ENCODE data around the gene PFAS. TPM values are rescaled to one million over a fixed set of nuclear protein-coding genes. Genes with fewer than 3 reads are reported as not detected.

The PFAS gene
- total and polyA plus RNA-seq, 10 of the 15 experiments (the other 5 are each of a cell fraction or from before 2014, with no cell fraction given): 13.9 to 122 (median 47.2) TPM

DNA sequence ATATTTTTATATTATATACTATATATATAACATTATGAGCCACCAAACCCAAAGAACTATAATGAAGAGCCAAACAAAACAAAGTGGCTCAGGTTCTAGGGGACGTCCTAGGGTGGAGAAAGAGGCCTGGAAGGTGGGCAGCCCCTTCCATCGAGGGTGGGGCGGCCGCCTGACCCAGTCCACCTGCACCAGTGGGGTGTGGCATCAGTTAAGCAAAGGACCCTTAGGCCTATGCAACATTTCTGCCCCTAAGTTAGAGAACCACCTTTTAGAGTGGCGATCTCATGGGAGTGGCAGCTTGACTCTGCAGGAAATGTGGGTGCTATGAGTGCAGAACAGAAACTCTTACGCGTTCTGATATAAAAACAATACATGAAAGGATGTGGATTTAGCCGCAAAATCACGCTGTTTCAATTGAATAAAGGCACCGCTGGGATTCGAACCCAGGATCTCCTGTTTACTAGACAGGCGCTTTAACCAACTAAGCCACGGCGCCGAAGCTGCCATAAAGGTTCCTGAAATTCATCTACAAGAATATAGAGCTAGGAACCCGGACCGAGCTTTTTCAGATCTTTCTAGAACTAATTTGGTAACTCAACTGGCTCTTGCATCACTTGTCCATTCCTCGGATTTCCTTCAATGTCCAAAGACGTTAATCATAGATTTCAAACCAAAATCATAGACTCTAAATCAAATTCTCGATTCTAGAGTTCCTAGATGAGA, 23.1 kb upstream of the PFAS start (continued):
- peak; percentile 99 for TF ChIP-seq ZNF24 (IDR thresholded peaks at IDR 0.05)
- no peak for TF ChIP-seq EED (IDR thresholded peaks at IDR 0.05; ENCODE audit: low read depth)
- TF ChIP-seq IRF4 (IDR thresholded peaks at IDR 0.05; ENCODE audit: low read depth, low read length): no peak
- no peak for TF ChIP-seq NFYB (IDR thresholded peaks at IDR 0.05; ENCODE audit: insufficient read depth, low read depth, low read length)
- no peak for TF ChIP-seq CHD2 (IDR thresholded peaks at IDR 0.05; ENCODE audit: borderline replicate concordance, low read depth, low read length)
- TF ChIP-seq ATF7 (IDR thresholded peaks at IDR 0.05; ENCODE audit: low read depth): no peak
- TF ChIP-seq, protein P1, sequence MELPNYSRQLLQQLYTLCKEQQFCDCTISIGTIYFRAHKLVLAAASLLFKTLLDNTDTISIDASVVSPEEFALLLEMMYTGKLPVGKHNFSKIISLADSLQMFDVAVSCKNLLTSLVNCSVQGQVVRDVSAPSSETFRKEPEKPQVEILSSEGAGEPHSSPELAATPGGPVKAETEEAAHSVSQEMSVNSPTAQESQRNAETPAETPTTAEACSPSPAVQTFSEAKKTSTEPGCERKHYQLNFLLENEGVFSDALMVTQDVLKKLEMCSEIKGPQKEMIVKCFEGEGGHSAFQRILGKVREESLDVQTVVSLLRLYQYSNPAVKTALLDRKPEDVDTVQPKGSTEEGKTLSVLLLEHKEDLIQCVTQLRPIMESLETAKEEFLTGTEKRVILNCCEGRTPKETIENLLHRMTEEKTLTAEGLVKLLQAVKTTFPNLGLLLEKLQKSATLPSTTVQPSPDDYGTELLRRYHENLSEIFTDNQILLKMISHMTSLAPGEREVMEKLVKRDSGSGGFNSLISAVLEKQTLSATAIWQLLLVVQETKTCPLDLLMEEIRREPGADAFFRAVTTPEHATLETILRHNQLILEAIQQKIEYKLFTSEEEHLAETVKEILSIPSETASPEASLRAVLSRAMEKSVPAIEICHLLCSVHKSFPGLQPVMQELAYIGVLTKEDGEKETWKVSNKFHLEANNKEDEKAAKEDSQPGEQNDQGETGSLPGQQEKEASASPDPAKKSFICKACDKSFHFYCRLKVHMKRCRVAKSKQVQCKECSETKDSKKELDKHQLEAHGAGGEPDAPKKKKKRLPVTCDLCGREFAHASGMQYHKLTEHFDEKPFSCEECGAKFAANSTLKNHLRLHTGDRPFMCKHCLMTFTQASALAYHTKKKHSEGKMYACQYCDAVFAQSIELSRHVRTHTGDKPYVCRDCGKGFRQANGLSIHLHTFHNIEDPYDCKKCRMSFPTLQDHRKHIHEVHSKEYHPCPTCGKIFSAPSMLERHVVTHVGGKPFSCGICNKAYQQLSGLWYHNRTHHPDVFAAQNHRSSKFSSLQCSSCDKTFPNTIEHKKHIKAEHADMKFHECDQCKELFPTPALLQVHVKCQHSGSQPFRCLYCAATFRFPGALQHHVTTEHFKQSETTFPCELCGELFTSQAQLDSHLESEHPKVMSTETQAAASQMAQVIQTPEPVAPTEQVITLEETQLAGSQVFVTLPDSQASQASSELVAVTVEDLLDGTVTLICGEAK (IDR thresholded peaks at IDR 0.05; ENCODE audit: borderline replicate concordance): no peak
- TF ChIP-seq, protein P2, sequence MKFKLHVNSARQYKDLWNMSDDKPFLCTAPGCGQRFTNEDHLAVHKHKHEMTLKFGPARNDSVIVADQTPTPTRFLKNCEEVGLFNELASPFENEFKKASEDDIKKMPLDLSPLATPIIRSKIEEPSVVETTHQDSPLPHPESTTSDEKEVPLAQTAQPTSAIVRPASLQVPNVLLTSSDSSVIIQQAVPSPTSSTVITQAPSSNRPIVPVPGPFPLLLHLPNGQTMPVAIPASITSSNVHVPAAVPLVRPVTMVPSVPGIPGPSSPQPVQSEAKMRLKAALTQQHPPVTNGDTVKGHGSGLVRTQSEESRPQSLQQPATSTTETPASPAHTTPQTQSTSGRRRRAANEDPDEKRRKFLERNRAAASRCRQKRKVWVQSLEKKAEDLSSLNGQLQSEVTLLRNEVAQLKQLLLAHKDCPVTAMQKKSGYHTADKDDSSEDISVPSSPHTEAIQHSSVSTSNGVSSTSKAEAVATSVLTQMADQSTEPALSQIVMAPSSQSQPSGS (IDR thresholded peaks at IDR 0.05; ENCODE audit: low read length): peak; percentile 73
- no peak for TF ChIP-seq EZH2 (IDR thresholded peaks at IDR 0.05; ENCODE audit: borderline replicate concordance, control insufficient read depth, low read depth, low read length)
- TF ChIP-seq ZNF217 (IDR thresholded peaks at IDR 0.05): peak; percentile 24; the same call in 1 of the 2 replicates
- TF ChIP-seq, protein P3, sequence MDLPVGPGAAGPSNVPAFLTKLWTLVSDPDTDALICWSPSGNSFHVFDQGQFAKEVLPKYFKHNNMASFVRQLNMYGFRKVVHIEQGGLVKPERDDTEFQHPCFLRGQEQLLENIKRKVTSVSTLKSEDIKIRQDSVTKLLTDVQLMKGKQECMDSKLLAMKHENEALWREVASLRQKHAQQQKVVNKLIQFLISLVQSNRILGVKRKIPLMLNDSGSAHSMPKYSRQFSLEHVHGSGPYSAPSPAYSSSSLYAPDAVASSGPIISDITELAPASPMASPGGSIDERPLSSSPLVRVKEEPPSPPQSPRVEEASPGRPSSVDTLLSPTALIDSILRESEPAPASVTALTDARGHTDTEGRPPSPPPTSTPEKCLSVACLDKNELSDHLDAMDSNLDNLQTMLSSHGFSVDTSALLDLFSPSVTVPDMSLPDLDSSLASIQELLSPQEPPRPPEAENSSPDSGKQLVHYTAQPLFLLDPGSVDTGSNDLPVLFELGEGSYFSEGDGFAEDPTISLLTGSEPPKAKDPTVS (IDR thresholded peaks at IDR 0.05; ENCODE audit: low read depth, low read length): peak; percentile 73; the same call in 1 of the 2 replicates
- peak; percentile 96 for TF ChIP-seq ZSCAN29 (IDR thresholded peaks at IDR 0.05)
- peak; percentile 58; the same call in 1 of the 2 replicates for TF ChIP-seq GABPA (IDR thresholded peaks at IDR 0.05; ENCODE audit: low read depth)
- TF ChIP-seq, protein P4, sequence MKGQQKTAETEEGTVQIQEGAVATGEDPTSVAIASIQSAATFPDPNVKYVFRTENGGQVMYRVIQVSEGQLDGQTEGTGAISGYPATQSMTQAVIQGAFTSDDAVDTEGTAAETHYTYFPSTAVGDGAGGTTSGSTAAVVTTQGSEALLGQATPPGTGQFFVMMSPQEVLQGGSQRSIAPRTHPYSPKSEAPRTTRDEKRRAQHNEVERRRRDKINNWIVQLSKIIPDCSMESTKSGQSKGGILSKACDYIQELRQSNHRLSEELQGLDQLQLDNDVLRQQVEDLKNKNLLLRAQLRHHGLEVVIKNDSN (IDR thresholded peaks at IDR 0.05; ENCODE audit: borderline replicate concordance, extremely low read length, insufficient read depth, low read depth, low read length): no peak
- TF ChIP-seq, protein P5, sequence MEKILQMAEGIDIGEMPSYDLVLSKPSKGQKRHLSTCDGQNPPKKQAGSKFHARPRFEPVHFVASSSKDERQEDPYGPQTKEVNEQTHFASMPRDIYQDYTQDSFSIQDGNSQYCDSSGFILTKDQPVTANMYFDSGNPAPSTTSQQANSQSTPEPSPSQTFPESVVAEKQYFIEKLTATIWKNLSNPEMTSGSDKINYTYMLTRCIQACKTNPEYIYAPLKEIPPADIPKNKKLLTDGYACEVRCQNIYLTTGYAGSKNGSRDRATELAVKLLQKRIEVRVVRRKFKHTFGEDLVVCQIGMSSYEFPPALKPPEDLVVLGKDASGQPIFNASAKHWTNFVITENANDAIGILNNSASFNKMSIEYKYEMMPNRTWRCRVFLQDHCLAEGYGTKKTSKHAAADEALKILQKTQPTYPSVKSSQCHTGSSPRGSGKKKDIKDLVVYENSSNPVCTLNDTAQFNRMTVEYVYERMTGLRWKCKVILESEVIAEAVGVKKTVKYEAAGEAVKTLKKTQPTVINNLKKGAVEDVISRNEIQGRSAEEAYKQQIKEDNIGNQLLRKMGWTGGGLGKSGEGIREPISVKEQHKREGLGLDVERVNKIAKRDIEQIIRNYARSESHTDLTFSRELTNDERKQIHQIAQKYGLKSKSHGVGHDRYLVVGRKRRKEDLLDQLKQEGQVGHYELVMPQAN (conservative IDR thresholded peaks at IDR 0.05): 0 out of 2 replicates have a peak, but pooled peaks have one; percentile 35
- TF ChIP-seq, protein P6, sequence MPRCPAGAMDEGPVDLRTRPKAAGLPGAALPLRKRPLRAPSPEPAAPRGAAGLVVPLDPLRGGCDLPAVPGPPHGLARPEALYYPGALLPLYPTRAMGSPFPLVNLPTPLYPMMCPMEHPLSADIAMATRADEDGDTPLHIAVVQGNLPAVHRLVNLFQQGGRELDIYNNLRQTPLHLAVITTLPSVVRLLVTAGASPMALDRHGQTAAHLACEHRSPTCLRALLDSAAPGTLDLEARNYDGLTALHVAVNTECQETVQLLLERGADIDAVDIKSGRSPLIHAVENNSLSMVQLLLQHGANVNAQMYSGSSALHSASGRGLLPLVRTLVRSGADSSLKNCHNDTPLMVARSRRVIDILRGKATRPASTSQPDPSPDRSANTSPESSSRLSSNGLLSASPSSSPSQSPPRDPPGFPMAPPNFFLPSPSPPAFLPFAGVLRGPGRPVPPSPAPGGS (IDR thresholded peaks at IDR 0.05; ENCODE audit: borderline replicate concordance, insufficient read depth, low read depth, low read length, poor library complexity, severe bottlenecking): no peak

Data from GM12878 (cell line).